Neural progenitor cell (in vitro differentiated cells): Measurements from ENCODE around the gene MYL5.

Experiments
- EZH2 ChIP-seq: fragments of 200-600 bp; sonication (generic); IDR thresholded peaks from 2 replicates; pipeline ENCODE4 v1.6.1; 2017; ENCODE audit warnings: antibody characterized with exemption, mild to moderate bottlenecking, moderate library complexity
- EZH2phosphoT487 ChIP-seq: fragments of 200-600 bp; sonication (generic); IDR thresholded peaks from 2 replicates; pipeline ENCODE4 v1.6.1; 2017; ENCODE audit warnings: antibody characterized with exemption
- TF ChIP-seq, protein P1 (sequence below): fragments of 200-600 bp; sonication (generic); IDR thresholded peaks from 2 replicates; pipeline ENCODE4 v1.5.1; 2017; ENCODE audit warnings: antibody characterized with exemption, mild to moderate bottlenecking

GRCh38 chr4:709348-709747, 35.0 kb downstream of the MYL5 start:
- TF ChIP-seq, protein P1, sequence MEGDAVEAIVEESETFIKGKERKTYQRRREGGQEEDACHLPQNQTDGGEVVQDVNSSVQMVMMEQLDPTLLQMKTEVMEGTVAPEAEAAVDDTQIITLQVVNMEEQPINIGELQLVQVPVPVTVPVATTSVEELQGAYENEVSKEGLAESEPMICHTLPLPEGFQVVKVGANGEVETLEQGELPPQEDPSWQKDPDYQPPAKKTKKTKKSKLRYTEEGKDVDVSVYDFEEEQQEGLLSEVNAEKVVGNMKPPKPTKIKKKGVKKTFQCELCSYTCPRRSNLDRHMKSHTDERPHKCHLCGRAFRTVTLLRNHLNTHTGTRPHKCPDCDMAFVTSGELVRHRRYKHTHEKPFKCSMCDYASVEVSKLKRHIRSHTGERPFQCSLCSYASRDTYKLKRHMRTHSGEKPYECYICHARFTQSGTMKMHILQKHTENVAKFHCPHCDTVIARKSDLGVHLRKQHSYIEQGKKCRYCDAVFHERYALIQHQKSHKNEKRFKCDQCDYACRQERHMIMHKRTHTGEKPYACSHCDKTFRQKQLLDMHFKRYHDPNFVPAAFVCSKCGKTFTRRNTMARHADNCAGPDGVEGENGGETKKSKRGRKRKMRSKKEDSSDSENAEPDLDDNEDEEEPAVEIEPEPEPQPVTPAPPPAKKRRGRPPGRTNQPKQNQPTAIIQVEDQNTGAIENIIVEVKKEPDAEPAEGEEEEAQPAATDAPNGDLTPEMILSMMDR: no peak
- TF ChIP-seq EZH2: no peak
- TF ChIP-seq EZH2phosphoT487: no peak
